ENCODE measurements around the gene TUSC7.

TUSC7 gene

DNA sequence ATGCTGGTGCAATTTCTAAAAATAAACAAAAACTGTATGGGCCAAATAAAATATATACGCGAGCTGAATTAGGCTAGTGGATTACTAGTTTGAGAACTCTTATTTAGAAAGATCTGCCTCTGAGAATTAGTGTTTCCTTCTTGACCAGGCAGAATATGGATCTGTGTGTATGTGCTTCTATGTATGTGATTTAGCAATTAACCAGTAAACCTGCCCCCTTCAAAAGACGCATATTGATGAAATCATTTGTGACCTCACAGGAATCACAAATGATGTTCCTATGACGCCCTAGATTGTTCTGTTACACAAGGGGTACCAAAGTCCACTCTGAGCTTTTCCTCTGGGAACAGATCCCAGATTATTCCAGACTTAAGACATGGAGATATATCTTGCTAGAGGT lies at the start of gene TUSC7:
Gene TUSC7, plus strand, starts transcription at position 301 of the 400 bp plus-strand sequence.
- DNase-seq (ENCODE audit: low read depth), result no peak

DNA sequence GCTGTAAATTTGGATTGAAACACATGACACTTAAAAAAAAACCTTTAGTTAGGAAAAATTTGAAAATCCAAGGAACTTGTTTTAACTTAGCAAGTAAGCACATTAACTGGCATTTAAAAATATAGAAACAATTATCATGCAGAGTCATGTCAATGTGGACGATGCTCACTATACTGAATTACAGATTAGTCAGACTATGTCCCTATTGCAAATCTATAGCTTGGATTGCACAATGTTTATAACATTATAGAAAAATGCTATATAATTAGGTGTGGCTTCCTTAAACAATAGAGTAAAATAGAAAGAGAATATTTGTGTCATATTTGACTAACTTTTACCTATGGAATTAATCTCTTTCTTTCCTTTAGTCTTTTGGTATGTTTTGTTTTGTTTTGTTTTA lies 48.4 kb upstream of the TUSC7 start:
- DNase-seq (ENCODE audit: low read depth), result no peak

DNA sequence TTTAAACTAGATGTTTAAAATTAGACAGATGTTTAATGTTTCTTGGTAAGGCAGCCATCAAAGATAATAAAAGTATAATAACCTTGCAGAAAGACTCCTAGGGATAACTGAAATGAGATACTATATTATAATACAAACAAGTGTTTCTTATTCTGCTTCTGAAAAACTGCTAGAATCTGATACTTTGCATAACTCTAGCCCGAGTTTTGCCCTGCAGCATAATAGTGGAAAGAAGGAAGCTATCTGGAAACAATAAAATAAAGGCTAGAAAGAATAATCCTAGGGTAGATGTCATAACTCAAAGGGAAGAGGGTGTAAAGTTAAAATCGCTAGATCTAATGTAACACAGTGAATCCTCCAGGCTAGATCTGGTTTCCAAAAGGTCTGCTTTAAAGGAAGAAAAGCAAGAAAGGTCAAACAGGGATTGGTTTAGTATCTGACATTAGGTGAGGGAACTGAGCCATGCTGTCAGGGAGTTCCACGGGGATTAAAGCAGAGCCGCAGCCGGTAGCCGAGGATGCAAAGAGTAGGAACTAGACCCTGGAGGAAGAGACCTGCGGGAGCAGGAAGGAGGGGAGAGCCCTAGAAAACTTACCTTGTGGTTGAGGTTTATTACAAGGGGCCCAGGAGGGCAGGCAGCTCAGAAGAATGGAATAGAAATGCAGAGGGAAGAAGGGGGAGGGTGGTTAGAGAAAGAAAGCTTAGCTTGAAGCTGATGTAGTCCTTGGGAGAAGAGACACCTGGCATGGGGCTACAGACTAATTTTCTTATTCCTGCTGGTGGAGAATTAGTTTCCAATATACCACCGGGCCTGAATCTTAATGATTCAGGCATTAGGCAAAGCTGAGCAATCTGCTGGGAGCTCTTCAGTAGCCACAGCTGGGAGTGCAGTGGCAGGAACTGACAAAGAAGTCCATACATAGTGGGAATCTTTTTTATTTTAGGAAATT lies 46.1 kb upstream of the TUSC7 start:
- DNase-seq (ENCODE audit: low read depth), result no peak

DNA sequence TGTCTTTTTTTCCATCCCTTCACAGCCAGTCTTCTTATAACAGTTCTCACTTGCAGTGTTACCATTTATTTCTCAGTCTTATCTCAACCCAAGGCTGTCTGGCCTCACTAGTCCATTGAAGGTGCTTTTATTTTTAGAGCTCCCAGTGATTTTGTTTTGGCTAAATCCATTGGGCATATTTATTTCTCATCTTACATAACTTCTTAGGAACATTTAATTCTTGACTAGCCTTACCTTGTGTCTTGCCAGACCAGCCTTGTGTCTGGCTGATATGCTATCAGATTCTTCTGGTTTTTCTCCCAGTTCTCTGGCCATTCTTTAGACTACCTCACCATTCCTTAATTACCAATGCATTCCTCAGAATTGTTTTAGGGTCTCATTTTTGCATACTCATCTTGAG lies 42.3 kb upstream of the TUSC7 start:
- DNase-seq (ENCODE audit: low read depth), result no peak

DNA sequence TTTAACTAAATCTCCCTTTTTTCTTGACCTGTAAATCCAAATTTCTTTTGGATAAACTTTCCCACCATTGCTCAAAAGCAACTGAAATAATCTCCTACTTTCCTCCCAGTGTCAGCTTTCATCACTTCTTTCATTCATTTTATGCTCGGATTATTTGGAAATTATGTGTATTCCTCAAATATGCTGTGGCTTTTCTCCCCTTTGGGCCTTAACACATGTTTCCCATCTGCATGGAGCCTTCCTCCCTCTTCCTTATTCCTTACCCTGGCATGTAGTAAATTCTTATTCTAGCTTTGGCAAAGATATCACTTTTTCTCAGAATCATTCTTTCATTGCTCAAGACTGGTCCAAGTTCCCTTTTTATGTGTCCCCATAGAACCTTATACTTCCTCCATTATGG lies 41.8 kb upstream of the TUSC7 start:
- no peak for DNase-seq (ENCODE audit: low read depth)

DNA sequence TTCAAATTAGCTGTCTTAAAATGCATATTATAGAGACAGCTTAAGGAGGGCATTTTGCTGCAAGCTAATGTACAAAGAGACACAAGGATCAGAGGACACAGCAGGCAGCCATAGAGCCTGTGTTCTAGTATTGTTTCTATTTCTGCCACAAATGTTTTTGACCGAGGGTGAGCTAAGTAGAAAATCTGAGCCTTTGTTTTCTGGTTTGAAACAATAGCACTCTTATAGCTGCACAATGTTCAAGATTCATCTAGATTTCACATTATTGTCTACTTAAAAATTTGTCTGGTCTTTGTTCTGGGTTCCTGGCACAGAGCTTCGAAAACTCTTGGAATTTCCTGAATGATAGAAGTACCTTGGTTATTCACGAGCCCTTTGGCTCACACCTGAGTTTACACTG lies 40.0 kb upstream of the TUSC7 start:
- no peak for DNase-seq (ENCODE audit: low read depth)

DNA sequence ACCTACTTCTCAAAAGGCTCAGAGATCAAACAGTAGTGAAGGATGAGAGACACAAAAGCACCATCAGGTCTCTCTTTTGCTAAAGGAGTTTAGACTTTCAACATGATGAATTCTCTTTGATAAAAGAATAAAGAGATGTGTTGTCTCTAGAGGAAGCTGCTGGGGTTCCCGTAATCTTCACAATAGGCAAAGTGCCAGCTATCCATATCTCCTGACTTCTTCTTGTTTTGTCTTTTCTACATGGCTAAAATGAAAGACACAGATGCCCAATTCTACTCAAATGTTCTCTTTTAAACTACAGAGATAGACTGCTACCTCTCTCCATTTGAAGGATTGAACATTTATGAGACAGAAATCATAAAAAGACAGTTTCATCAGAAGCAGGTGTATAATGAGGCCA lies 38.4 kb upstream of the TUSC7 start:
- DNase-seq (ENCODE audit: low read depth), result no peak

DNA sequence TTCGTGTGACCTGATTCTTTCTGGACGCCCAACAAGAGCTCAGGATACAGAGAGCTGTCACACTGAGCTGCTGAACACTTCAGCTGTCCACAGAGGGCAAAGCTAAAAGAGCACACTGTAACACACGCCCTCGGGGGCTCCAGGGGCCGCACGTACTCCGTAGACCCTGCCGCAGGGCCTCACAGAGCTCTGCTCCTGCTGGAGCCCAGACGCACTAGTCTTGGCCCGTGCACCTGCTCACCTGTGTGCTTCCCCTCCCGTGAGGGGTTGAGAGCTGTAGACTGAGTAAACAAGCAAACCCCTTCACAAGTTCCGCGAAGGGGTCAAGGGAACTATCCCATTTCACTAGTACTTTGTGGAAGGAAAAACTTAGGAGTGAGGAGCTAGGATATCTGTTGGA lies 30.7 kb upstream of the TUSC7 start:
- no peak for DNase-seq (ENCODE audit: low read depth)

DNA sequence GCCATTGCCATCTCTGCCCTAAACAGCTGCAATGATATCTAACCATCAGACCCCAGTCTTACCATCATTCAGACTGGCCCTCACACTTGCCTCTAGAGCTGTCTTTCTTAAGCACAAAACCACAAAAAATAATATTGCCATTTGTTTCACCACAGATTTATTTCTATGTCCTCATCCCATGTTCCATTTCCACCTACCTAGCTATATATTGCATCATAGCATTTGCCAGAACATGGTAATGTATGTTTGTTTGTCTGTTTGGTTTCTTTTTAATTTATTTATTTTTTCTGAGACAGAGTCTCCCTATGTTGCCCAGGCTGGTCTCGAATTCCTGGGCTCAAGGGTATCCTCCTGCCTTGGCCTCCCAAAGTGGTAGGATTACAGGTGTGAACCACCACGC lies 18.5 kb upstream of the TUSC7 start:
- DNase-seq (ENCODE audit: low read depth), result no peak

DNA sequence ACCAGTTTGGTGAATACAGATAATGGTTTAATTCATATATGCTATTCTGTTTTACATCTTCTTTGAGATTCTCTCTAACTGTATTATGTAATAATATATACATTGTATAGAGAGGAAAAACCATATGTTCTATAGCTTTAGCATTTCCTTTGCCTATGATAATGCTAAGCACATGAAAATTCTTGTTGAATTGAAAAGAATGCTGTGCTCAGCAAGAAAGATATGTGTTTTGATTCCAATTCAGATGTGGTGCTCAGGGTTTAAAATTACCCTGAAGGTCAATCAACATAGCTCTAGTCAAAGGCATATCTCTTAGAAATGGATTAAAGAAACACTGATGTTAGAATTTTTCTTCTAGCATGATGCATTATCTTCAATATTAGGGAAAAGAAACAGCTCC lies 8.5 kb upstream of the TUSC7 start:
- DNase-seq (ENCODE audit: low read depth), result no peak

DNA sequence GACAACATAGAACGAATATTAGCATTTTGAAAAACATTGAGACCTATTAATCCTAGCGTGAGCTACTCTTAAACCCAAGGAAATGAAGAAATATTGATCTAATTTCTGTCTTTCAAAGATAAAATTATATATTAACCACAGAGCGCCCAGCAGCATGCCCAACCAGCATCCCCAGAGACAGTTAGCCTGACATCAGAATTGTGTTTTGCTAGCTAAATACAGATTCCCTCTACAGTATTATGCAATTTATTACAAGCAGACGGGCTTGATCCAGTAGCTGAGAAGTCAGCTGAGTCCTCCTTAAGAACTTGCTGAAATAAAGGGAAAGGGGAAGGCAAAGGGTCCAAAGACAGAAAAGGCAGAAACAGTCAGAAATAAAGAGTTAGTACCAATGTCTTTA lies 7.2 kb upstream of the TUSC7 start:
- no peak for DNase-seq (ENCODE audit: low read depth)

DNA sequence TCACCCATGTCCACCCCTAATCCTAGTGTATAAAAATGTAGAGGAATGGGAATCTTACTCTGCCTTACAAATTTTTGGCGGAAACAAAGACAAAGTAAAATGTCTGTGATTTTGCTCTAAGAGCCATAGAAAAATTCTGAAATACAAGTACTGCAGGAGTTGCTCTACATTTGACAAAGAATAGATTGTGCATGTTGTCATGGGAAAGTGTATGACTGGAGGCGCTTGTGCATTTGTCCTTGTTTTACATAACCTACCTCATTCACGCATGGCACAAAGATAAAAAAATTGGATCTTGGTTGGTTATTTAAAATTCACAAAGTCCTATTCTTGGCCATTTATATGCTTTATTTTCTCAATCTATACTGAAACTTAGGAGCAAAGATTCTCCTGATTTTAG lies 2.0 kb upstream of the TUSC7 start:
- DNase-seq (ENCODE audit: low read depth), result no peak

DNA sequence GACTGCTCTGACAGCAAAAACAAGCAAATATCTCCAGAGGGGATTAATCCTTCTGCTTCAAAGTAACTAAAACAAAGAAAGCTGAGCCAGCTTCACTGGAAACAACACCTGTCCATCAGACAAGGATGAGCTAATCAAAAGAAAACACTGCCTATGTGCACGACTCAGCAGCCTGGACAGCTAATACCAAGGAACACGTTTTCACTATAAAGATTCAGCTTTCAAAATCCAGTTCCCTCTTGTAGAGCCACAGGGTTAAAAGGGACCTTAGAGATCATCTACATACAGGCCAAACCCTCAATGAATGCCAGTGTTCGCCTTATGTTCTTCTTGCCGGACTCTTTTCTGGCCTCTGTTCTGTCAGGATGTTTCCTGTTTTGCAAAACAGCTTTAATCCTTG lies 6.9 kb downstream of the TUSC7 start:
- no peak for DNase-seq (ENCODE audit: low read depth)

DNA sequence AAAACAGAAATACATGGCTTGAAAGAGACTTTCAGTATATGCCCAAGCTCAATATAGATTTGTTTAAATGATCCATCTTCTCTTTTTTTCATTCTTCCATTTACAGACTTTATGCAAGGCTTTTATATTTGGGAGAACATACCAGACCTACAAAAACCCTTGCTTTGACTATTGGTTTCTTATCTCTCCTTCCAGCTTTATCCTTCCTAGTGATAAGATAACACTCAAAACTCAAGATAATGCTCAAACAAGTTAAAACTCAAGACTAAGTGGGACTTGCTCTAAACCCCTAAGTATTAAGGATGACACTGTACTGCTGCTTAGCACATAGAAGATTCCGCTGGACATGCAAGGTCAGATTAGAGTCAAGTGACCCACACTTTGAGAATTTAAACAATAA lies 8.0 kb downstream of the TUSC7 start:
- DNase-seq (ENCODE audit: low read depth), result no peak

DNA sequence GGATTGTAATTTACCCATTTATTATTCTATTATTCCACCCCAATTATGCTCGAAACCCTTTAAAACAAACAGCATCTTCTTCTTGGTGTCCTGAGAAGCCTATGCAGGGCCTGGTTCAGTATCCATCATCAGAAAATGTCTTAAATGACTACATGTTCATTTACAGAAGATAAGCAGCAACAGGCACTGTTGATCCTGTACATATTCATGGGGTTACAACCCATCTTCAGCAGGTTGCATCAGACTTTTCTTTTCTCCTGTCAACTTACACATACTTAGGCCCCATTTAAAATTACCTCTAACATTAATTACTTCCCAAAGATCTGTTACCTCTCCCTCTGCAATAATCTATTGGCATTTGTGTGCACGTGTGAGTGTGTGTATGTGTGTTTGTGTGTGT lies 18.9 kb downstream of the TUSC7 start:
- no peak for DNase-seq (ENCODE audit: low read depth)

DNA sequence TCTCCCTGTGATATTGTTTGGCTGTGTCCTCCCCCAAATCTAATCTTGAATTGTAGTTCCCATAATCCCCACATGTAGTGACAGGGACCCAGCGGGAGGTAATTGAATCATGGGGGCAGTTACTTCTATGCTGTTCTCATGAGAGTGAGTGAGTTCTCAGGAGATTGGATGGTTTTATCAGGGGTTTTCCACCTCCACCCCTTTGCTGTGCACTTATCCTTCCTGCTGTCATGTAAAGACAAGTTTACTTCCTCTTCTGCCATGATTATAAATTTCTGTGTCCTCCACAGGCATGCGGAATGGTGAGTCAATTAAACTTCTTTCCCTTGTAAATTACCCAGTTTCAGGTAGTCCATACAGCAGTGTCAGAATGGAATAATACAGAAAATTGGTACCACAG lies 24.7 kb downstream of the TUSC7 start:
- DNase-seq (ENCODE audit: low read depth), result no peak

DNA sequence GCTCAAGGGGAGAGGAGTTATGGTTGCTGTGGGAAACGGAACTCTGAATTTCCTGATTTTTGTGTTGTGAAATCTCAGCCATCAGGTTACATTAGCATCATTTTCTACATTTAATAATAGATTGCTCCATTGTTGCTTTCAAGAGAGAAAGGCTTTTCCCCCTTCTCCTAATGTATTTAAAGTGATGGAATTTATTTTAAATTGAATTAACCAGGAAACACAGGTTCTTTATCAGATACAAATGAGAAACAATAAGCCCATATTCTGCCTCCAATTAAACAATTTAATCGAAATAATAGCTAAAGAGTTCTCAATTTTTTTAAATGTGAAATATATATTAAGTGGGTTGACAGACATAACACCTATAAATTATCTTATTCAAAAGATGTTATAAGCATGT lies 30.1 kb downstream of the TUSC7 start:
- DNase-seq (ENCODE audit: low read depth), result no peak

DNA sequence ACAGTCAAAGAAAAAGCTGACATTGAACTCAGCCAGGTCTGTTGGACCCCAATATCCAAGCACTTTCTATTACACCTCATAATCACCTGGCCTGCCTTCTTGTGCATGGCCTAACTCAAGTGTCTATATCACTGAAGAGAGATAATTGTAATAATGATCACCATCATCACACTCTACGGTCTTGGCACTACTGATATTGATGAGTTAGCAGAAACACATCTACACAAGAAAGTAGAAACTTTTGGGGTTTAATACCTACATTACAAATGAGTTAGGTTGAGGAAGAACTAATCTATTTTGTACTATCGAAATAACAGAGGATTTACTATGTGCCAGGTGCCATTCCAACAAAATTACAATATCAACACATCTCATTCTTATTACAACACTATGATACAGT lies 30.7 kb downstream of the TUSC7 start:
- DNase-seq (ENCODE audit: low read depth), result no peak

DNA sequence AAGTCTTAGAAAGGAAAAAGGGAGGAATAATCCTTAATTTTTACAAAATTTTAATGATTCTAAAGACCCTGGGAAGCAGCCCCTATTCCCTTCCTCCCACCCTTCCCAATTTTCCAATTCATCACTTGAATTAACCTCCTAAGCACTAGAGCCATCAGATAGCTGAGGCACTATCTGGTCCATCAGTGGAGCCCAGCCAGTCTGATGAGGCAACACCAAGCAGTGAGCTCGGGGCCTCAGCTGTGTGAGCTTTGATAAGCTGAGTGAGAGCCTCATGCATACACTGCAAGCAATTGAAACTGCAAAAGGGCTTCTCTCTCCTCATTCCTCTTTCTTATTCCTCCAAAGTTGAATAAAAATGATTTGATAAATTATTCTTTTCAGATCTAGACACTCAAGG lies 31.9 kb downstream of the TUSC7 start:
- no peak for DNase-seq (ENCODE audit: low read depth)

DNA sequence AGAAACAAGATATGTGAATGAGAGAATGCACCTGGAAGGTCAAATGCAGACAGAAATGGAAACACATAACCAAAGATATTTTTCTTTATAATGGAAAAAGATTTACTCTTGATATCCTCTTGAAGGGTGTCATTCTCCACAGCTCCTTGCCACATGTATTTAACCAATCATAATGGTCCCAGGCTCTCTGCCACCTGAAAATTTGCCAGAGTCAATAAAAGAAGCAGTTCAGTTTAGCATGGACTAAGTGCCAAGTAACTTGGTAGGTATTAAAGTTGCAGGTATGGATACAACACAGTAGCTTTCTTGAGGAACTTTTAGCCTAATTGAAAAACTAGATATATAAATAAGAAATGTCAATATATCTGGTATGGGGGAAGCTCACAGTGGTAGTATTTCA lies 33.5 kb downstream of the TUSC7 start:
- no peak for DNase-seq (ENCODE audit: low read depth)

DNA sequence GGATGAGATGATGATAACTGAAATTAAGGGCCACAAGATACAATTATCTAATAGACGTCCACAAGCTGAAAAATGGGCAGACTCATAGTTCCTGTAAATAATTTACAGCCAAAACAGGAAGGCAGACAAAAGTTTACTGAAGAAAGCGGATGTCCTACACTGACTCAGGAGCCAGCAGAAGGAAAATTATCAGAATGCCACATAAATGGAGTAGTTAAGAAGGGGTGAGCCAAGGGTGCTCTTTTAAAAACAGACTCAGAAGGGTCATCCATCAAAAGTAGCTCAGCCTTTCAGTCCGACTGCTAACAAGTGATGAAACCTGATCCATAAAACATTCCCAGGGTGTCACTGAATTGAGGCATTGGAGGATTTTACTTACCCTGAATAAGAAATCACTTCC lies 39.8 kb downstream of the TUSC7 start:
- DNase-seq (ENCODE audit: low read depth), result no peak

DNA sequence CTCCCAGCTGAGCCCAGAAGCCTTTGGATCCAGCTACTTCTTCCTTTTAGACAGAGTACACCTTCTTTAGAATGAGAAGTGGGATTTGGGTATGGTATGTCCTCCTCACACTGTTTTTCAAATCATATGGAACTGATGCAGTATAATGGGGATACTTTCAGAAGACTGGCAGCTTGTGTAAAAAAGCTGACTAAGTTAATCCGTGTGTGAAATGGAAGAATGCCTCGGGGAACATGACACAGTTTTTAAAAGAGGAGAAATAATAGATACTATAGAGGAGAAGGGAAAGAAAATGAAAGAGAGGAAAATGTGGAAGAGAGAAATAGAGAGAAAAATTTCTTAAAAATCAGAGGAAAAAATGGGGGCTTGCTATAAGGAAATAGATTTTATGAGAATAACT lies 47.7 kb downstream of the TUSC7 start:
- no peak for DNase-seq (ENCODE audit: low read depth)

DNA sequence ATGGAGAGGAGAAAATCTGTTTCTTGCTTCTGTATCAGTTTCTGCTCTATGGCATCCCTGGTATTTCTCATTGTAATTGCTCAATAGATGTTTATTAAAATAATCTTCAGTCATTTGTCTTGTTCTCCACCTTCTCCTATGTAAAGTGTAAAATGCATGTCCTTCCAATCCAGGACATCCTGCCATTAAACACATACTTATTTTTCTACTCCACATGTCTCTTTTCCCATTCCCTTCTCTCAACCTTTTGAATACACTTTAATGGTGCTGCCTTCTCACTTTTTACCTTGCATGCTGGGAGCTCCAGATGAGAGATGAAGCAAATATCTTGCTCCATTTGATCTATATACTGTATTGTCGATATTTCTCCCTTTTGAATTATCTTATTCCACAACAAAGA lies 49.7 kb downstream of the TUSC7 start:
- no peak for DNase-seq (ENCODE audit: low read depth)
